GM19351 (cell line): ENCODE measurements around the gene ADIRF.
"Not testable (repeated sequence)": the region's sequence is repeated elsewhere in the genome, so short reads cannot be mapped to it uniquely, and the experiment has no call there.

Source experiments
- ATAC-seq: cut with Tn5 transposase; IDR thresholded peaks from one replicate; pipeline ENCODE4 v1.9.1; 2021; ENCODE audit warnings: mild to moderate bottlenecking, moderate library complexity; ENCODE audit not compliant: unreplicated experiment

The ADIRF gene

DNA sequence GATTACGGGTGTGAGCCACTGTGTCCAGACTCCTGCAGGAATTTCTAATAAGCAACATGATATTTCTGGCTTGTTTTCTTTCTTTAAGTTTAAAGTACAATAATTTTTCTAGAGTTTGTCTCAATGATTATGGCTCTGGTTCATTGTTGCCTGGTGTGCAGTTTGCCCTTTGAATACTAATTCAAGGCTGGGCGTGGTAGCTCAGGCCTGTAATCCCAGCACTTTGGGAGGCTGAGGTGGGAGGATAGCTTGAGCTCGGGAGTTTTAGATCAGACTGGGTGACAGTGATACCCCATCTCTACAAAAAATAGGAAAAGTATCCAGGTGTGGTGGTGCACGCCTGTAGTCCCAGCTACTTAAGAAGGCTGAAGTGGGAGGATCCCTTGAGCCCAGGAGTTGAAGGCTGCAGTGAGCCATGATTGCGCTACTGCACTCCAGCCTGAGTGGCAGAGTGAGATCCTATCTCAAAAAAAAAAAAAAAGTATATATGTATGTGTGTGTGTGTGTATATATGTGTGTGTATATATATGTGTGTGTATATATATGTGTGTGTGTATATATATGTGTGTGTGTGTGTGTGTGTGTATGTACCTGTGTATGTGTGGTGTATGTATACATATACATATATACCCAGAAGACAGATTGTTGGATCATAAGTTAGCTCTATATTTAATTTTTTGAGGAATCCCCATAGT lies 8.2 kb downstream of the ADIRF start:
- ATAC-seq, result no peak

- ATAC-seq, result not testable (repeated sequence)
These were observed 10.2 kb downstream of the ADIRF start for GRCh38 chr10:86978457-86978856.

GRCh38 chr10:86979296-86979818 lies 11.1 kb downstream of the ADIRF start:
- no peak for ATAC-seq

DNA sequence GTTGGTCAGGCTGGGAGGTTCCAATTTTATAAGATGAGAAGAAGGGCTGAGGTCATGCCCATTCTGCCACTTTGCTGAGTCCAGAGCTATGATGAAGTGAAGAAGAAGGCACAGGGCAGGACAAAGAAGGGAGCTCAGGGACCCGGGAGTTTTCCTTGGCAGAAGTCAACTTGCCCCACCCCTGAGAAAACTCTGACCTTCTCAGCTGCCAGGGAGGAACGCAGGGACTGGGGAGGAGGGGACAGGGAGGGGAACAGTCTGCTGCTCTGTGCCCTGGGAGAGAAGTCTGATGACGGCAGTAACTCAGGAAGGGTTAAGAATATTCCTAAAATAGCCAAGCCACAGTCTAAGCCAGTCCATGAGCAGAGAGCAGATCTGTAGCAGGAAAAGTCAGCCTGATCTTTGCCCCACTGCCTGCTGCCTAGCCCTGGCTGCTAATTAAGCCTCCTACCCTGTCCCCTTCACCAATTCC lies 11.7 kb downstream of the ADIRF start:
- ATAC-seq, result no peak

DNA sequence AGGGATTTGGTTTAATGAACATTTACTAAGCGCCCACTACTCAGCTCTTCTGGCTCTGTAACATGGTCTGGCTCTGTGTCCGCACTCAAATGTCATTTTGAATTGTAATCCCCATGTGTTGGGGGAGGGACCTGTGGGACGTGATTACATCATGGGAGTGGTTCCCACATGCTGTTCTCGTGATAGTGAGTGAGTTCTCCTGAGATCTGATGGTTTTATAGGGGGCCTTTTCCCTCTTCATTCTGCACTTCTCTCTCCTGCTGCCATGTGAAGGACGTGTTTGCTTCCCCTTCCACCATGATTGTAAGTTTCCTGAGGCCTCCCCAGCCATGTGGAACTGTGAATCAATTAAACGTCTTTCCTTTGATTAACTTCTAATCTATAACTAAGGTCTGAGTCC lies 12.7 kb downstream of the ADIRF start:
- not testable (repeated sequence) for ATAC-seq

- no peak for ATAC-seq
These were observed 13.4 kb downstream of the ADIRF start for GRCh38 chr10:86981716-86982115.

DNA sequence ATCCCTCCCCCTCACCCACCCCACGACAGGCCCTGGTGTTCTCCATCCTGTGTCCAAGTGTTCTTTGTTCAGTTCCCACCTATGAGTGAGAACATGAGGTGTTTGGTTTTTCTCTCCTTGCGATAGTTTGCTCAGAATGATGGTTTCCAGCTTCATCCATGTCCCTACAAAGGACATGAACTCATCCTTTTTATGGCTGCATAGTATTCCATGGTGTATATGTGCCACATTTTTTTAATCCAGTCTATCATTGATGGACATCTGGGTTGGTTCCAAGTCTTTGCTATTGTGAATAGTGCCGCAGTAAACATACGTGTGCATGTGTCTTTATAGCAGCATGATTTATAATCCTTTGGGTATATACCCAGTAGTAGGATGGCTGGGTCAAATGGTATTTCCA lies 16.2 kb downstream of the ADIRF start:
- ATAC-seq, result not testable (repeated sequence)

DNA sequence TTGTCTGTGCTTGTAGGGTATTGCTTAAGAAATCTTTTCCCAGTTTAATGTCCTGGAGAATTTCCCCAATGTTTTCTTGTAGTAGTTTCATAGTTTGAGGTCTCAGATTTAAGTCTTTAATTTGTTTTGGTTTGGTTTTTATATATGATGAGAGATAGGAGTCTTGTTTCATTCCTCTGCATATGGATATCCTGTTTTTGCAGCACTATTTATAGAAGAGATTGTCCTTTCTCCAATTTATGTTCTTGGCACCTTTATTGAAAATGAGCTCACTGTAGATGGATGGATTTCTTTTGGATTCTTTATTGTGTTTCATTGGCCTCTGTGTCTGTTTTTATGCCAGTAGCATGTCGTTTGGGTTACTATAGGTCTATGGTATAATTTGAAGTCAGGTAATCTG lies 20.2 kb downstream of the ADIRF start:
- no peak for ATAC-seq

- not testable (repeated sequence) for ATAC-seq
These were observed 23.1 kb downstream of the ADIRF start for GRCh38 chr10:86991362-86991761.

- ATAC-seq, result no peak
These were observed 24.2 kb downstream of the ADIRF start for GRCh38 chr10:86992456-86992855.

DNA sequence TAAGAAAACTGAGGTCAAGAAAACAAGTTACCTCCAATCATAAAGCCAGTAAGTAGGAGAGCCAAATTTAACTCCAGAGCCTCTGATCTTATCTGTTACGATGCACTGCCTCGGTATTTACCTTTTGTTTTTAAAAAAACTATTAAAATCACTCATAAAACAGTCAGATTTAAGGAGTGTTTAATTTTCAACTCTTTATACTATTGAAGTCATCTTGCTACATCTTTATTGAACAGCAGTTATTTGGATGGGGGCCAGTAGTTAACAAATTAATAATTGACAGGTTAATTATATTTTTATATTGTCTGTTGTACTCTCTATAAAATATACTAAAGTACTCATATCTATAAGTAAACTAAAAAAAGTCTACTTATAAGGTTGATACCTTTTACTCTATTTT lies 24.6 kb downstream of the ADIRF start:
- ATAC-seq, result no peak

- not testable (repeated sequence) for ATAC-seq
These were observed 31.6 kb downstream of the ADIRF start for GRCh38 chr10:86999802-87000403.

DNA sequence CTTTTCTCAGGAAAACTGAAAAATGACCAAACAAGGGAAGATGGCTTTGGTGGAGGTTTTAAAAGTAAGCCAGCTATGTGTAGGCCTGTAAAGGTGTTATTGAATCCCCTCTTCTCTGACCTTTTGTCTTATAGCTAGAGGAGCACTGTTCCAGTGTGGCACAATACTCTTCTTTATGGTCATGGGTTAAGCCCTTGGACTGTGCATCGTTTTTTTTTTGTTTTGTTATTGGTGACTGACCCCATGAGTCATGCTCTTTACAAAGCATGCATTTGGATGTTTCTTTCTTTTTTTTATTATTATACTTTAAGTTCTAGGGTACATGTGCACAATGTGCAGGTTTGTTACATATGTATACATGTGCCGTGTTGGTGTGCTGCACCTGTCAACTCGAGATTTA lies 32.2 kb downstream of the ADIRF start:
- no peak for ATAC-seq

DNA sequence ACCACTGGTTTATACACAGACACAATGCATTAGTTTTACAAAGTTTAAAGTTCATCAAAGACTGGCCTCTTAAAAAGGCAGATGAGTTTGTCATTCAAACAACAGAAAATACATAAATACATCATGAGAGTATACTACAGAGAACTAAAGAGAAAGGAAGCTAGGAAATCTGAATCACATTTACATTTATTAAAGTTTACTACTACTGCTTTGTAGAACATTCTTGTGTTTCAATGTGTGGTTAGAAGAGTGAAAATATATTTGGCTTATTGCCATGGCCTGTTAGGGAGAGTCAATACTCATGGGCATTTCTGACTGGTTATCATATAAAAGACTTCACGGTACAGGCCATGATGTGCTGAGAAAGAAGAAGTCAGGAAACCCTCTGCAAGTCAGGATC lies 38.8 kb downstream of the ADIRF start:
- not testable (repeated sequence) for ATAC-seq

GRCh38 chr10:87007674-87008073 lies 39.4 kb downstream of the ADIRF start:
- not testable (repeated sequence) for ATAC-seq

DNA sequence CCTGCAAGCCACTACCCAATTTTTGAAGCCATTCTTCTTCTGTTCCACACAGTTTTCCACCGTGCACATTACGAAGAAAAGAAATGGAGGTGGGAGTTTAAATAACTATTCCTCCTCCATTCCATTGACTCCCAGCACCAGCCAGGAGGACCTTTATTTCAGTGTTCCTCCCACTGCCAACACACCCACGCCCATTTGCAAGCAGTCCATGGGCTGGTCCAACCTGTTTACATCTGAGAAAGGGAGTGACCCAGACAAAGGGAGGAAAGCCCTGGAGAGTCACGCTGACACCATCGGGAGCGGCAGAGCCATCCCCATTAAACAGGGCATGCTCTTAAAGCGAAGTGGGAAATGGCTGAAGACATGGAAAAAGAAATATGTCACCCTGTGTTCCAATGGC lies 40.0 kb downstream of the ADIRF start:
- not testable (repeated sequence) for ATAC-seq

DNA sequence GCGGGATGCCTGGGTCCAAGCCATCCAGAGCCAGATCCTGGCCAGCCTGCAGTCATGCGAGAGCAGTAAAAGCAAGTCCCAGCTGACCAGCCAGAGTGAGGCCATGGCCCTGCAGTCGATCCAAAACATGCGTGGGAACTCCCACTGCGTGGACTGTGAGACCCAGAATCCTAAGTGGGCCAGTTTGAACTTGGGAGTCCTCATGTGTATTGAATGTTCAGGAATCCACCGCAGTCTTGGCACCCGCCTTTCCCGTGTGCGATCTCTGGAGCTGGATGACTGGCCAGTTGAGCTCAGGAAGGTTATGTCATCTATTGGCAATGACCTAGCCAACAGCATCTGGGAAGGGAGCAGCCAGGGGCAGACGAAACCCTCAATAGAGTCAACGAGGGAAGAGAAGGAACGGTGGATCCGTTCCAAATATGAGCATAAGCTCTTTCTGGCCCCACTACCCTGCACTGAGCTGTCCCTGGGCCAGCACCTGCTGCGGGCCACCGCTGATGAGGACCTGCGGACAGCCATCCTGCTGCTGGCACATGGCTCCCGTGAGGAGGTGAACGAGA lies 40.9 kb downstream of the ADIRF start:
- ATAC-seq, result not testable (repeated sequence)

GRCh38 chr10:87013528-87013927 lies 45.2 kb downstream of the ADIRF start:
- not testable (repeated sequence) for ATAC-seq

- ATAC-seq, result not testable (repeated sequence)
These were observed 46.9 kb downstream of the ADIRF start for GRCh38 chr10:87014986-87015716.

DNA sequence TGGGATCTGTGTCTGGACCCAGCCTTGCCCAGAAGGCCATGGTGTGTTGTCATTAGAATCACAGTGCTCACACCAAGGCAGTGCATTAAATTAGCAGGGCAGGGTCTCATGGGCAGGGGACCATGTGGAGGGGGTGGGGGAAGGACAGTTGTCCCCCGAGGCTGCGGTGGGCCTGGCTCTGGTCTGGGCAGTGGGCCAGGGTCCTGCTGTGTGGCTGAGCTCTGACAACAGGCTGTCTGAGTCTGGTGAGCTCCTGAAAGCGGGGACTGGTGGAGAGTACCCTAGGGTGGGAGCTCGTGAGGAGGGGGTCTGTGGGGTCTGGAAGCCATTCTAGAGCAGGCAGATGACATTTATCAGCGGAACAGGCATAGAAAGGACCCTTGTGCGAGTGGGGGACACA lies 49.8 kb downstream of the ADIRF start:
- not testable (repeated sequence) for ATAC-seq

- ATAC-seq, result not testable (repeated sequence)
These were observed 50.8 kb downstream of the ADIRF start for GRCh38 chr10:87019066-87019465.
